OCI-LY1 (cell line): ENCODE results near the gene ARID5B.

Source experiments
- CTCF ChIP-seq: fragments of 200-600 bp; sonication (generic), shearing (Covaris generic); IDR thresholded peaks from 2 replicates; pipeline ENCODE4 v1.5.1; 2017; ENCODE audit warnings: mild to moderate bottlenecking, antibody characterized with exemption, low read length, moderate library complexity, mixed read lengths
- EZH2 ChIP-seq: fragments of 200-600 bp; sonication (generic), shearing (Covaris generic); IDR thresholded peaks from 2 replicates; pipeline ENCODE4 v1.8.0; 2017; ENCODE audit warnings: borderline replicate concordance, mixed run types, mild to moderate bottlenecking, antibody characterized with exemption, low read length, moderate library complexity, mixed read lengths

- TF ChIP-seq CTCF: no peak
- no peak for TF ChIP-seq EZH2
These were observed 105.6 kb downstream of the ARID5B start for GRCh38 chr10:62007145-62007544.
